Liver (tissue), 9 donors: Measurements from ENCODE around the gene PRKCSH. TPM values are rescaled to one million over a fixed set of nuclear protein-coding genes. Genes with fewer than 3 reads are reported as not detected.

ENCODE experiments used
- DNase-seq: peaks from one replicate; pipeline ENCODE4 v3.0.0-alpha.2; 2017; ENCODE audit warnings: low spot score
- H3K27ac ChIP-seq, 2 donors: one replicate each; pipeline ENCODE4 v1.7.0; 2013; ENCODE audit warnings: inconsistent platforms in 2 of 2, low read length in 2 of 2, control low read depth in 1 of 2, low read depth in 1 of 2, mild to moderate bottlenecking in 1 of 2
- H3K27me3 ChIP-seq, 4 donors: one replicate each; pipeline versions ENCODE4 v1.6.1 to v1.7.0; 2013; ENCODE audit warnings: low read length in 3 of 4, inconsistent platforms in 1 of 4, mild to moderate bottlenecking in 1 of 4, moderate library complexity in 1 of 4; ENCODE audit not compliant: control insufficient read depth in 4 of 4, insufficient read depth in 4 of 4
- H3K36me3 ChIP-seq, 4 donors: one replicate each; pipeline versions ENCODE4 v1.6.1 to v1.7.0; 2013; ENCODE audit warnings: low read length in 3 of 4, mild to moderate bottlenecking in 3 of 4, low read depth in 1 of 4, moderate library complexity in 1 of 4; ENCODE audit not compliant: control insufficient read depth in 4 of 4, insufficient read depth in 3 of 4
- H3K4me1 ChIP-seq, 4 donors: one replicate each; pipeline versions ENCODE4 v1.6.1 to v1.7.0; 2013; ENCODE audit warnings: low read length in 3 of 4, mild to moderate bottlenecking in 3 of 4, moderate library complexity in 1 of 4; ENCODE audit not compliant: control insufficient read depth in 4 of 4, insufficient read depth in 4 of 4
- H3K4me3 ChIP-seq, 3 donors: one replicate each; pipeline versions ENCODE4 v1.6.1 to v1.7.0; 2013; ENCODE audit warnings: low read length in 3 of 3, control low read depth in 1 of 3, low read depth in 1 of 3, mild to moderate bottlenecking in 1 of 3
- H3K9ac ChIP-seq, 2 donors: one replicate each; pipeline ENCODE4 v1.7.0; 2013; ENCODE audit warnings: low read length in 2 of 2, mild to moderate bottlenecking in 2 of 2, moderate library complexity in 2 of 2, control low read depth in 1 of 2, low read depth in 1 of 2
- H3K9me3 ChIP-seq, 4 donors: one replicate each; pipeline versions ENCODE4 v1.6.1 to v1.7.0; 2013; ENCODE audit warnings: low read length in 3 of 4; ENCODE audit not compliant: control insufficient read depth in 4 of 4
- EGR1 ChIP-seq, 2 donors: IDR thresholded peaks; 2 replicates each; pipeline ENCODE4 v1.6.1; 2016 to 2018; ENCODE audit warnings: antibody characterized with exemption in 2 of 2, low read depth in 2 of 2
- FOXA1 ChIP-seq: IDR thresholded peaks from 2 replicates; pipeline ENCODE4 v1.6.1; 2016; ENCODE audit warnings: antibody characterized with exemption
- FOXA2 ChIP-seq: IDR thresholded peaks from 2 replicates; pipeline ENCODE4 v1.6.1; 2016; ENCODE audit warnings: antibody characterized with exemption
- GABPA ChIP-seq, 2 donors: IDR thresholded peaks in 1 of 2; conservative IDR thresholded peaks in 1 of 2; 2 replicates each; pipeline ENCODE4 v1.6.1; 2016; ENCODE audit warnings: antibody characterized with exemption in 2 of 2, mild to moderate bottlenecking in 1 of 2, moderate library complexity in 1 of 2
- HNF4A ChIP-seq, 2 donors: conservative IDR thresholded peaks; 2 replicates each; pipeline ENCODE4 v1.6.1; 2016; ENCODE audit warnings: antibody characterized with exemption in 2 of 2, mild to moderate bottlenecking in 2 of 2
- HNF4G ChIP-seq: IDR thresholded peaks from 2 replicates; pipeline ENCODE4 v1.6.1; 2016; ENCODE audit warnings: antibody characterized with exemption
- JUND ChIP-seq, 2 donors: IDR thresholded peaks; 2 replicates each; pipeline ENCODE4 v1.6.1; 2016; ENCODE audit warnings: antibody characterized with exemption in 2 of 2
- MAX ChIP-seq: IDR thresholded peaks from 2 replicates; pipeline ENCODE4 v1.6.1; 2016; ENCODE audit warnings: antibody characterized with exemption
- NR2F2 ChIP-seq: IDR thresholded peaks from 2 replicates; pipeline ENCODE4 v1.6.1; 2016; ENCODE audit warnings: antibody characterized with exemption
- RAD21 ChIP-seq, 2 donors: IDR thresholded peaks; 2 replicates each; pipeline ENCODE4 v1.6.1; 2016; ENCODE audit warnings: antibody characterized with exemption in 2 of 2, mild to moderate bottlenecking in 2 of 2
- REST ChIP-seq: IDR thresholded peaks from 2 replicates; pipeline ENCODE4 v1.6.1; 2016; ENCODE audit warnings: antibody characterized with exemption, mild to moderate bottlenecking
- RXRA ChIP-seq, 2 donors: IDR thresholded peaks; 2 replicates each; pipeline ENCODE4 v1.6.1; 2017 to 2018; ENCODE audit warnings: antibody characterized with exemption in 2 of 2, mild to moderate bottlenecking in 1 of 2
- SP1 ChIP-seq: IDR thresholded peaks from 2 replicates; pipeline ENCODE4 v1.6.1; 2018; ENCODE audit warnings: antibody characterized with exemption, mild to moderate bottlenecking
- TAF1 ChIP-seq: conservative IDR thresholded peaks from 2 replicates; pipeline ENCODE4 v1.6.1; 2016; ENCODE audit warnings: antibody characterized with exemption, mild to moderate bottlenecking
- YY1 ChIP-seq: IDR thresholded peaks from 2 replicates; pipeline ENCODE4 v1.6.1; 2016; ENCODE audit warnings: antibody characterized with exemption, mild to moderate bottlenecking
- ZBTB33 ChIP-seq: IDR thresholded peaks from 2 replicates; pipeline ENCODE4 v1.6.1; 2016; ENCODE audit warnings: antibody characterized with exemption
- WGBS: extraction: QIAGEN DNeasy Blood & Tissue Kit; methylation state at CpG from one replicate; pipeline ENCODE4 v1.1.7; 2013; 5-methylcytosine and 5-hydroxymethylcytosine counted together
- polyA plus RNA-seq, 2 donors: library from polyadenylated mRNA; stranded (reverse) in 1 of 2; unstranded in 1 of 2; fragments of 200-250 nt in 1 of 2; fragments of >200 nt in 1 of 2; fragmentation: Nextera tagmentation in 1 of 2; extraction: Ambion mirVana in 1 of 2; gene quantifications; one replicate each; pipeline versions ENCODE4 v1.2.1 to v1.2.3, GENCODE V29; 2013 to 2015
- total RNA-seq, 2 donors: library from RNA; depleted of rRNA; stranded (reverse); fragments of >200 nt; gene quantifications; one replicate each; pipeline ENCODE4 v1.2.3, GENCODE V29; 2014
- TF ChIP-seq, protein P1 (sequence below): fragments of 150-350 bp; IDR thresholded peaks from 2 replicates; pipeline ENCODE4 v1.5.1; 2017; ENCODE audit warnings: improper control_type of control experiment, low read depth, low read length; ENCODE audit not compliant: missing input control
- TF ChIP-seq, protein P2 (sequence below): IDR thresholded peaks from 2 replicates; pipeline ENCODE4 v1.6.1; 2016; ENCODE audit warnings: antibody characterized with exemption
- donor health status: healthy.
- donor health status: healthy.
- donor health status: healthy.
- donor health status: healthy.
- donor health status: healthy.

The PRKCSH gene
- total and polyA plus RNA-seq, 4 donors = 42.9 to 165 (median 78.3) TPM

DNA sequence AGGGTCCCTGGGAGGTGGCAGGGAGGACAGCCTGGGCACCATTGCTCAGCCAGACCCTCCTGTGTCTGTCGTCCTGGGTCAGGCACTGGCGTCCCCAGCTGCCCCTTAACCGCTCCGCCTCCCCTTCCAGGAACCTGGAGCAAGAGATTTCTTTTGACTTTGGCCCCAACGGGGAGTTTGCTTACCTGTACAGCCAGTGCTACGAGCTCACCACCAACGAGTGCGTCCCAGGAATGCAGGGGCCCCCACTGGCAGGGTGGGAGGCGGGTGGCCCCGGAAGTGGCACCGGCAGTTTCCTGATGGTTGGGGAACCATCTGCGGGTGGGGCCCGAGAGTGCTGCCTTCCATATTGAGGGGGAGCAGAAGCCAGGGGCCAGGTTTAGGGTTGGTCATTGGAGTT lies 13.0 kb downstream of the PRKCSH start:
- H3K4me1 ChIP-seq = no peaks in the 10 kb centered on the region
- H3K36me3 ChIP-seq = peaks cover 11 to 45% (median 26%) of the 10 kb centered on the region in 4 donors
- H3K27me3 ChIP-seq = no peaks in the 10 kb centered on the region
- H3K27ac ChIP-seq = no peak overlapping the region
- TF ChIP-seq HNF4G (no peak), GABPA (IDR thresholded peaks at IDR 0.05 in 1 of 2, conservative IDR thresholded peaks at IDR 0.05 in 1 of 2) (no peak), HNF4A (conservative IDR thresholded peaks at IDR 0.05) (no peak)
- 87% methylated on average over 13 of the region's 13 CpGs for WGBS
- no peak overlapping the region for H3K9ac ChIP-seq
- H3K4me3 ChIP-seq = no peak overlapping the region
- no peak for DNase-seq
- no peaks in the 10 kb centered on the region for H3K9me3 ChIP-seq

GRCh38 chr19:11448923-11449554 lies 13.6 kb downstream of the PRKCSH start:
- H3K9me3 ChIP-seq = no peaks in the 10 kb centered on the region
- no peaks in the 10 kb centered on the region for H3K4me1 ChIP-seq
- H3K27ac ChIP-seq = no peak overlapping the region
- H3K4me3 ChIP-seq = no peak overlapping the region
- WGBS = 96% methylated on average over 31 of the region's 31 CpGs
- no peak for DNase-seq
- H3K27me3 ChIP-seq = no peaks in the 10 kb centered on the region
- TF ChIP-seq GABPA (IDR thresholded peaks at IDR 0.05 in 1 of 2, conservative IDR thresholded peaks at IDR 0.05 in 1 of 2) = no peak
- TF ChIP-seq, protein P1, sequence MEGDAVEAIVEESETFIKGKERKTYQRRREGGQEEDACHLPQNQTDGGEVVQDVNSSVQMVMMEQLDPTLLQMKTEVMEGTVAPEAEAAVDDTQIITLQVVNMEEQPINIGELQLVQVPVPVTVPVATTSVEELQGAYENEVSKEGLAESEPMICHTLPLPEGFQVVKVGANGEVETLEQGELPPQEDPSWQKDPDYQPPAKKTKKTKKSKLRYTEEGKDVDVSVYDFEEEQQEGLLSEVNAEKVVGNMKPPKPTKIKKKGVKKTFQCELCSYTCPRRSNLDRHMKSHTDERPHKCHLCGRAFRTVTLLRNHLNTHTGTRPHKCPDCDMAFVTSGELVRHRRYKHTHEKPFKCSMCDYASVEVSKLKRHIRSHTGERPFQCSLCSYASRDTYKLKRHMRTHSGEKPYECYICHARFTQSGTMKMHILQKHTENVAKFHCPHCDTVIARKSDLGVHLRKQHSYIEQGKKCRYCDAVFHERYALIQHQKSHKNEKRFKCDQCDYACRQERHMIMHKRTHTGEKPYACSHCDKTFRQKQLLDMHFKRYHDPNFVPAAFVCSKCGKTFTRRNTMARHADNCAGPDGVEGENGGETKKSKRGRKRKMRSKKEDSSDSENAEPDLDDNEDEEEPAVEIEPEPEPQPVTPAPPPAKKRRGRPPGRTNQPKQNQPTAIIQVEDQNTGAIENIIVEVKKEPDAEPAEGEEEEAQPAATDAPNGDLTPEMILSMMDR = no peak
- no peak for TF ChIP-seq REST
- TF ChIP-seq RAD21 (IDR thresholded peaks at IDR 0.05) = no peak
- no peak for TF ChIP-seq FOXA1
- TF ChIP-seq, protein P2, sequence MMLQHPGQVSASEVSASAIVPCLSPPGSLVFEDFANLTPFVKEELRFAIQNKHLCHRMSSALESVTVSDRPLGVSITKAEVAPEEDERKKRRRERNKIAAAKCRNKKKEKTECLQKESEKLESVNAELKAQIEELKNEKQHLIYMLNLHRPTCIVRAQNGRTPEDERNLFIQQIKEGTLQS = no peak
- no peak for TF ChIP-seq YY1
- no peak for TF ChIP-seq EGR1 (IDR thresholded peaks at IDR 0.05; ENCODE audit: low read depth in 2 of 2)
- no peak for TF ChIP-seq RXRA (IDR thresholded peaks at IDR 0.05)
- no peak for TF ChIP-seq FOXA2
- no peak for TF ChIP-seq MAX
- no peak for TF ChIP-seq HNF4G
- no peak for TF ChIP-seq HNF4A (conservative IDR thresholded peaks at IDR 0.05)
- no peak for TF ChIP-seq ZBTB33
- no peak for TF ChIP-seq SP1
- no peak for TF ChIP-seq TAF1
- TF ChIP-seq NR2F2 = no peak
- no peak for TF ChIP-seq JUND (IDR thresholded peaks at IDR 0.05)
- H3K9ac ChIP-seq = no peak overlapping the region
- H3K36me3 ChIP-seq = peaks cover 11 to 44% (median 24%) of the 10 kb centered on the region in 4 donors
